Loucy (cell line): ENCODE data around the gene PRAMEF12.

Experiments
- H2AFZ ChIP-seq: fragments of 200-600 bp; sonication (generic); 2 replicates; pipeline ENCODE4 v1.6.0; 2016; ENCODE audit warnings: antibody characterized with exemption, mild to moderate bottlenecking, low read length, moderate library complexity
- H3F3A ChIP-seq: fragments of 200-600 bp; 2 replicates; pipeline ENCODE4 v1.6.0; 2016; ENCODE audit warnings: antibody characterized with exemption, low read depth, mild to moderate bottlenecking
- H3K27me3 ChIP-seq: fragments of 200-600 bp; sonication (generic); 2 replicates; pipeline ENCODE4 v1.6.1; 2014; ENCODE audit warnings: low read length, mild to moderate bottlenecking; ENCODE audit not compliant: insufficient read depth, poor library complexity, severe bottlenecking
- H3K36me3 ChIP-seq: fragments of 200-600 bp; sonication (generic); 2 replicates; pipeline ENCODE4 v1.6.1; 2016; ENCODE audit warnings: low read length; ENCODE audit not compliant: insufficient read depth
- H3K4me1 ChIP-seq: fragments of 200-600 bp; sonication (generic); 2 replicates; pipeline ENCODE4 v1.5.1; 2014; ENCODE audit warnings: low read length, mild to moderate bottlenecking; ENCODE audit not compliant: insufficient read depth, poor library complexity, severe bottlenecking
- H3K4me2 ChIP-seq: fragments of 200-600 bp; sonication (generic); 2 replicates; pipeline ENCODE4 v1.6.0; 2014; ENCODE audit warnings: antibody characterized with exemption, low read length, low read depth, mild to moderate bottlenecking; ENCODE audit not compliant: poor library complexity, severe bottlenecking
- H3K4me3 ChIP-seq: fragments of 200-600 bp; sonication (generic); 2 replicates; pipeline ENCODE4 v1.5.1; 2014; ENCODE audit warnings: low read length, mild to moderate bottlenecking, mixed read lengths; ENCODE audit not compliant: poor library complexity, severe bottlenecking
- H3K79me2 ChIP-seq: fragments of 200-600 bp; sonication (generic); 2 replicates; pipeline ENCODE4 v1.6.1; 2014; ENCODE audit warnings: low read length; ENCODE audit not compliant: insufficient read depth
- H3K9ac ChIP-seq: fragments of 200-600 bp; sonication (generic); 2 replicates; pipeline ENCODE4 v1.6.0; 2014; ENCODE audit warnings: mild to moderate bottlenecking, low read depth, low read length, moderate library complexity; ENCODE audit not compliant: poor library complexity, severe bottlenecking
- H3K9me2 ChIP-seq: fragments of 200-600 bp; sonication (generic); replicated peaks from 2 replicates; pipeline ENCODE4 v1.6.1; 2016; ENCODE audit warnings: low read depth, low read length, mixed read lengths
- H3K9me3 ChIP-seq: fragments of 200-600 bp; sonication (generic); 2 replicates; pipeline ENCODE4 v1.6.1; 2014; ENCODE audit warnings: mild to moderate bottlenecking, antibody characterized with exemption, low read length, low read depth; ENCODE audit not compliant: insufficient read depth
- H4K20me1 ChIP-seq: fragments of 200-600 bp; sonication (generic); 2 replicates; pipeline ENCODE4 v1.6.0; 2014; ENCODE audit warnings: antibody characterized with exemption, low read length, mild to moderate bottlenecking; ENCODE audit not compliant: insufficient read depth, poor library complexity, severe bottlenecking
- EZH2phosphoT487 ChIP-seq: fragments of 200-600 bp; IDR thresholded peaks from 2 replicates; pipeline ENCODE4 v1.6.1; 2018; ENCODE audit warnings: antibody characterized with exemption, mild to moderate bottlenecking, moderate library complexity, borderline replicate concordance
- TF ChIP-seq, protein P1 (sequence below): fragments of 200-600 bp; sonication (generic); conservative IDR thresholded peaks from 2 replicates; pipeline ENCODE4 v1.5.1; 2014; ENCODE audit warnings: mild to moderate bottlenecking, antibody characterized with exemption, low read length

Gene PRAMEF12

GRCh38 chr1:12741946-12742345 lies 31.6 kb upstream of the PRAMEF12 start:
- TF ChIP-seq, protein P1, sequence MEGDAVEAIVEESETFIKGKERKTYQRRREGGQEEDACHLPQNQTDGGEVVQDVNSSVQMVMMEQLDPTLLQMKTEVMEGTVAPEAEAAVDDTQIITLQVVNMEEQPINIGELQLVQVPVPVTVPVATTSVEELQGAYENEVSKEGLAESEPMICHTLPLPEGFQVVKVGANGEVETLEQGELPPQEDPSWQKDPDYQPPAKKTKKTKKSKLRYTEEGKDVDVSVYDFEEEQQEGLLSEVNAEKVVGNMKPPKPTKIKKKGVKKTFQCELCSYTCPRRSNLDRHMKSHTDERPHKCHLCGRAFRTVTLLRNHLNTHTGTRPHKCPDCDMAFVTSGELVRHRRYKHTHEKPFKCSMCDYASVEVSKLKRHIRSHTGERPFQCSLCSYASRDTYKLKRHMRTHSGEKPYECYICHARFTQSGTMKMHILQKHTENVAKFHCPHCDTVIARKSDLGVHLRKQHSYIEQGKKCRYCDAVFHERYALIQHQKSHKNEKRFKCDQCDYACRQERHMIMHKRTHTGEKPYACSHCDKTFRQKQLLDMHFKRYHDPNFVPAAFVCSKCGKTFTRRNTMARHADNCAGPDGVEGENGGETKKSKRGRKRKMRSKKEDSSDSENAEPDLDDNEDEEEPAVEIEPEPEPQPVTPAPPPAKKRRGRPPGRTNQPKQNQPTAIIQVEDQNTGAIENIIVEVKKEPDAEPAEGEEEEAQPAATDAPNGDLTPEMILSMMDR, result no peak
- no peak for TF ChIP-seq EZH2phosphoT487
- no peaks in the 10 kb centered on the region for H3K4me1 ChIP-seq

DNA sequence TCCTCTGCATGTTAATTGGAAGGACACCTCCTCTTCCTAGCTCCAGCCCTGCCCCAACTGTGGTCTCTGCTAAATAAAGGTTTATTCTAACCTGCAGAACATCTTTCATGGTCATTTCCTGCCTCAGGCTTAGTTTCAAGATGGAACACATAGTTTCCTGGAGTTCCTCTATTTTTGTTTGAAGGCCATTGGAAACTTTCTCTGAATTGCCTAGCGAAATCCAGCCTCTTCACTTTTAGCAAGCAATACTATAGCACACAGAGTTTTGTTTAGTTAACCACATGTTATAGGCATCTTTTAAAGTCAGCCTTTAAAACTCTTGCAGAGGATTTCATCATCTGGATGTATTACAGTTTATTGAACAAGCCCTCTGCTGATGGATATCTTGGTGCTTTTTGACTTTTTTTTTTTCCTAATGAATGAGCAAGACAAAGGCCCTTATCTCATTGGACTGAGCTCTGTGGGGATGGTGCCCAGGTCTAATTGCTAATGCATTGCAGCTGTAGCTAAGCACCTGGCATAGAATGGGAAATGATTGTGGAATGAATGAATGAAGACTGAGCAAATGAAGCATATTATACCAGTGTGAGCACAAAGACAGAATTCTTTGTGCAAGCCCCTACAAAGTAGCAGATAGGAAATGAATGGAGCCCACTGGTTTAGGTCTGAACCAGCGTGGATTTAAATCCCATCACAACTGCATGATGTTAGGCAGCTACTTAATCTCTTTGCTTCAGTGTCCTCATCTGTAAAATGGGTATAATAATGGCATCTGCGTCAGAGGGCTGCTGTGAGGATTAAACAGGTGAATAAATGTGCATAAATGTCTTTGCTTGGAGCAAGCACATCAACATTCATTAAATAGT lies 28.2 kb upstream of the PRAMEF12 start:
- Histone ChIP-seq H3K4me3 (no peak overlapping the region), H3F3A (no peaks in the 10 kb centered on the region), H3K36me3 (no peaks in the 10 kb centered on the region), H3K9me2 (no peaks in the 10 kb centered on the region), H3K27me3 (no peaks in the 10 kb centered on the region), H3K9ac (no peak overlapping the region), H4K20me1 (no peaks in the 10 kb centered on the region), H3K4me2 (no peak overlapping the region), H3K4me1 (no peaks in the 10 kb centered on the region), H3K9me3 (peaks cover 11% of the 10 kb centered on the region; the same call in 1 of the 2 replicates), H2AFZ (no peak overlapping the region), H3K79me2 (no peaks in the 10 kb centered on the region)
- TF ChIP-seq EZH2phosphoT487, result no peak
- TF ChIP-seq, protein P1, result no peak

More at GRCh38 chr1:12741946-12742345, 31.6 kb upstream of the PRAMEF12 start:
- no peak overlapping the region for H3K4me3 ChIP-seq
- H3K4me2 ChIP-seq, result no peak overlapping the region
- no peaks in the 10 kb centered on the region for H3K27me3 ChIP-seq
- H3K36me3 ChIP-seq, result no peaks in the 10 kb centered on the region
- no peaks in the 10 kb centered on the region; the same call in 1 of the 2 replicates for H3K9me2 ChIP-seq
- H3K79me2 ChIP-seq, result no peaks in the 10 kb centered on the region
- no peaks in the 10 kb centered on the region for H3K9me3 ChIP-seq
- H4K20me1 ChIP-seq, result no peaks in the 10 kb centered on the region
- H2AFZ ChIP-seq, result no peak overlapping the region
- H3K9ac ChIP-seq, result no peak overlapping the region
- no peaks in the 10 kb centered on the region for H3F3A ChIP-seq

DNA sequence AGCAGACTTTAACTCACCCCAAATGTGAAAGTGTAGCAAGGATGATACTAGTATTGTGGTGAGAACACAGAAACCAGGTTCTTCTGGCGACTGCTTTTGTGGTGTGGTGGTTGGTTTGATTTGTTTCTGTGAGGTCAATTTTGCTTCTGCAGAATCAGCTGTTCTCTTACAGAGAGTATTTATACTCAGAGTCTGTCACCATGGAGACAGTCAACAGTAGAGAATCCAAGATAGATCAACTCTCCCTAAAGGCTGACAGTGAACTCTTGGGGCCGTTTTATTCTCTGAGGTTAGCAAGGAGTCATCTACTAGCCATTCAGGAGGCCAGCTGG lies 27.6 kb upstream of the PRAMEF12 start, which contains the start of gene CFAP107:
TSS of gene CFAP107 (plus strand) at position 209 of the 332 bp plus-strand sequence. CDS start 231 bp downstream, outside the sequence.
- H3K4me1 ChIP-seq, result no peaks in the 10 kb centered on the region
- no peaks in the 10 kb centered on the region for H3K36me3 ChIP-seq
- H4K20me1 ChIP-seq, result no peaks in the 10 kb centered on the region
- no peaks in the 10 kb centered on the region for H3F3A ChIP-seq
- H3K4me2 ChIP-seq, result no peak within 1 kb of the TSS
- H3K79me2 ChIP-seq, result no peaks in the 10 kb centered on the region
- H3K9ac ChIP-seq, result no peak within 1 kb of the TSS
- no peaks in the 10 kb centered on the region for H3K9me2 ChIP-seq
- TF ChIP-seq EZH2phosphoT487, result no peak
- TF ChIP-seq, protein P1, result no peak
- H3K27me3 ChIP-seq, result no peaks in the 10 kb centered on the region
- no peak within 1 kb of the TSS for H2AFZ ChIP-seq
- H3K4me3 ChIP-seq, result no peak within 1 kb of the TSS
- peaks cover 11% of the 10 kb centered on the region; the same call in 1 of the 2 replicates for H3K9me3 ChIP-seq
